SK-N-SH (cell line): ENCODE results near the gene TTC31. TPM values are rescaled to one million over a fixed set of nuclear protein-coding genes. Genes with fewer than 3 reads are reported as not detected.

Experiments
- CTCF ChIA-PET: fragments of 300-600, 350-600 bp; formaldehyde crosslinking; extraction: SDS; loops from one replicate; lab custom pipeline; 2021; lab: Yijun Ruan, JAX
- POLR2A ChIA-PET: fragments of 350-600 bp; sonication (Branson Sonifier 250); formaldehyde crosslinking; extraction: SDS; loops from one replicate; lab custom pipeline; 2020; ENCODE audit warnings: antibody characterized with exemption, inconsistent platforms; lab: Yijun Ruan, JAX
- DNase-seq: peaks from one replicate; pipeline ENCODE4 v3.0.0; 2012
- H2AFZ ChIP-seq: fragments of 200-600 bp; sonication (generic); 2 replicates; pipeline ENCODE4 v1.8.1; 2016; ENCODE audit warnings: antibody characterized with exemption, mild to moderate bottlenecking, low read depth
- H3F3A ChIP-seq: fragments of 200-600 bp; sonication (generic); replicated peaks from 2 replicates; pipeline ENCODE3; 2016; ENCODE audit warnings: antibody characterized with exemption, mild to moderate bottlenecking; ENCODE audit not compliant: insufficient read depth
- H3K27ac ChIP-seq, 2 experiments: fragments of 200-500 bp in 1 of 2; fragments of 200-600 bp in 1 of 2; sonication (Bioruptor generic) in 1 of 2; sonication (generic), shearing (Covaris generic) in 1 of 2; 2 replicates each; pipeline versions ENCODE4 v1.5.1 to v1.6.1; 2014 to 2016; ENCODE audit warnings: low read depth in 2 of 2, inconsistent platforms in 1 of 2, low read length in 1 of 2, mild to moderate bottlenecking in 1 of 2, mixed read lengths in 1 of 2
- H3K27me3 ChIP-seq: fragments of 200-600 bp; sonication (generic), shearing (Covaris generic); 2 replicates; pipeline ENCODE4 v1.6.1; 2016; ENCODE audit warnings: mixed run types; ENCODE audit not compliant: insufficient read depth
- H3K36me3 ChIP-seq, 2 experiments: fragments of 200-500 bp in 1 of 2; fragments of 200-600 bp in 1 of 2; sonication (Bioruptor generic) in 1 of 2; sonication (generic) in 1 of 2; replicated peaks in 1 of 2; 2 replicates each; pipeline versions ENCODE3 to v1.5.1; 2014 to 2016; ENCODE audit warnings: low read length in 1 of 2, mild to moderate bottlenecking in 1 of 2; ENCODE audit not compliant: insufficient read depth in 2 of 2, control insufficient read depth in 1 of 2
- H3K4me1 ChIP-seq, 2 experiments: fragments of 200-500 bp in 1 of 2; fragments of 200-600 bp in 1 of 2; sonication (Bioruptor generic) in 1 of 2; sonication (generic), shearing (Covaris generic) in 1 of 2; 2 replicates each; pipeline versions ENCODE4 v1.5.1 to v1.6.1; 2014 to 2016; ENCODE audit warnings: low read depth in 1 of 2, low read length in 1 of 2, mixed run types in 1 of 2; ENCODE audit not compliant: insufficient read depth in 2 of 2, control insufficient read depth in 1 of 2
- H3K4me2 ChIP-seq: fragments of 200-600 bp; sonication (generic), shearing (Covaris generic); 2 replicates; pipeline ENCODE4 v1.6.1; 2017; ENCODE audit warnings: mixed run types
- H3K4me3 ChIP-seq, 2 experiments: fragments of 200-500 bp in 1 of 2; fragments of 200-600 bp in 1 of 2; sonication (Bioruptor generic) in 1 of 2; sonication (generic), shearing (Covaris generic) in 1 of 2; 2 replicates each; pipeline versions ENCODE4 v1.5.1 to v1.8.1; 2014 to 2016; ENCODE audit warnings: low read depth in 2 of 2, inconsistent platforms in 1 of 2, low read length in 1 of 2, mild to moderate bottlenecking in 1 of 2, mixed read lengths in 1 of 2, moderate library complexity in 1 of 2
- H3K79me2 ChIP-seq: fragments of 200-600 bp; sonication (generic); 2 replicates; pipeline ENCODE4 v1.8.1; 2017; ENCODE audit warnings: mild to moderate bottlenecking; ENCODE audit not compliant: insufficient read depth
- H3K9ac ChIP-seq: fragments of 200-600 bp; sonication (generic); 2 replicates; pipeline ENCODE4 v1.6.1; 2017; ENCODE audit warnings: mixed run types
- H3K9me2 ChIP-seq: fragments of 200-600 bp; sonication (generic); 2 replicates; pipeline ENCODE4 v1.6.1; 2017; ENCODE audit warnings: mixed run types
- H3K9me3 ChIP-seq: fragments of 200-600 bp; sonication (generic); 2 replicates; pipeline ENCODE4 v1.6.1; 2017; ENCODE audit warnings: mixed run types, mild to moderate bottlenecking, moderate library complexity
- H4K20me1 ChIP-seq: fragments of 200-600 bp; sonication (generic); 2 replicates; pipeline ENCODE4 v1.6.1; 2017; ENCODE audit warnings: mild to moderate bottlenecking, mixed run types; ENCODE audit not compliant: insufficient read depth
- CHD2 ChIP-seq: fragments of 150-350 bp; IDR thresholded peaks from 2 replicates; pipeline ENCODE4 v1.6.1; 2018; ENCODE audit warnings: low read length; ENCODE audit not compliant: partially characterized antibody
- EP300 ChIP-seq, 2 experiments: IDR thresholded peaks; 2 replicates each; pipeline versions ENCODE4 v1.4.0 to v1.6.1; 2012; ENCODE audit warnings: borderline replicate concordance in 1 of 2, low read depth in 1 of 2, low read length in 1 of 2
- FOXM1 ChIP-seq: IDR thresholded peaks from 2 replicates; pipeline ENCODE4 v1.4.0; 2012; ENCODE audit warnings: low read depth, mild to moderate bottlenecking
- GABPA ChIP-seq: IDR thresholded peaks from 2 replicates; pipeline ENCODE4 v1.4.0; 2012; ENCODE audit warnings: low read depth, mild to moderate bottlenecking
- GATA2 ChIP-seq: sonication (generic); formaldehyde crosslinking; IDR thresholded peaks from 2 replicates; pipeline ENCODE4 v1.5.0; 2020; ENCODE audit warnings: mild to moderate bottlenecking, missing genetic modification reagents
- JUND ChIP-seq: IDR thresholded peaks from 2 replicates; pipeline ENCODE4 v1.4.0; 2012
- MEF2A ChIP-seq: IDR thresholded peaks from 2 replicates; pipeline ENCODE4 v1.4.0; 2012; ENCODE audit warnings: low read depth, borderline replicate concordance
- MXI1 ChIP-seq: IDR thresholded peaks from 2 replicates; pipeline ENCODE4 v1.6.1; 2012; ENCODE audit warnings: mild to moderate bottlenecking, low read depth, low read length, improper control_type of control experiment
- POLR2AphosphoS5 ChIP-seq: IDR thresholded peaks from 2 replicates; pipeline ENCODE4 v1.6.1; 2012; ENCODE audit warnings: low read depth, low read length
- RAD21 ChIP-seq: IDR thresholded peaks from 2 replicates; pipeline ENCODE4 v1.6.1; 2012; ENCODE audit warnings: mild to moderate bottlenecking, low read length
- RCOR1 ChIP-seq: fragments of 150-350 bp; IDR thresholded peaks from 2 replicates; pipeline ENCODE4 v1.6.1; 2017; ENCODE audit warnings: antibody characterized with exemption, low read length
- SIN3A ChIP-seq: IDR thresholded peaks from 2 replicates; pipeline ENCODE4 v1.6.1; 2012; ENCODE audit warnings: low read depth, mild to moderate bottlenecking, low read length, moderate library complexity, borderline replicate concordance
- SMC3 ChIP-seq: IDR thresholded peaks from 2 replicates; pipeline ENCODE4 v1.6.1; 2012; ENCODE audit warnings: low read depth, low read length, improper control_type of control experiment
- TAF1 ChIP-seq: IDR thresholded peaks from 2 replicates; pipeline ENCODE4 v1.6.1; 2012; ENCODE audit warnings: low read depth, mild to moderate bottlenecking, low read length, moderate library complexity, borderline replicate concordance
- TCF12 ChIP-seq: IDR thresholded peaks from 2 replicates; pipeline ENCODE4 v1.4.0; 2012
- WGBS: methylation state at CpG from one replicate; pipeline ENCODE4 v1.1.6; 2017; ENCODE audit warnings: low lambda C conversion rate; 5-methylcytosine and 5-hydroxymethylcytosine counted together
- polyA plus RNA-seq, 3 experiments: library from polyadenylated mRNA; depleted of rRNA; stranded (reverse); fragments of >200 nt; gene quantifications; 2 replicates each; pipeline ENCODE4 v1.2.3, GENCODE V29; 2012
- TF ChIP-seq, protein P1 (sequence below): IDR thresholded peaks from 2 replicates; pipeline ENCODE4 v1.6.1; 2012; ENCODE audit warnings: mild to moderate bottlenecking, low read depth, low read length, moderate library complexity
- TF ChIP-seq, protein P2 (sequence below): IDR thresholded peaks from 2 replicates; pipeline ENCODE4 v1.4.0; 2012; ENCODE audit warnings: low read depth, borderline replicate concordance
- TF ChIP-seq, protein P3 (sequence below): fragments of 150-350 bp; IDR thresholded peaks from 2 replicates; pipeline ENCODE4 v1.6.1; 2016; ENCODE audit warnings: mild to moderate bottlenecking, low read depth, low read length
- TF ChIP-seq, protein P4 (sequence below): fragments of 200-600 bp; sonication (generic); IDR thresholded peaks from 2 replicates; pipeline ENCODE4 v1.6.1; 2017; ENCODE audit warnings: antibody characterized with exemption, mild to moderate bottlenecking, moderate library complexity

TTC31 gene
- polyA plus RNA-seq, 1 of the 3 experiments (the other 2 are of a cell fraction), result 27.9 TPM

DNA sequence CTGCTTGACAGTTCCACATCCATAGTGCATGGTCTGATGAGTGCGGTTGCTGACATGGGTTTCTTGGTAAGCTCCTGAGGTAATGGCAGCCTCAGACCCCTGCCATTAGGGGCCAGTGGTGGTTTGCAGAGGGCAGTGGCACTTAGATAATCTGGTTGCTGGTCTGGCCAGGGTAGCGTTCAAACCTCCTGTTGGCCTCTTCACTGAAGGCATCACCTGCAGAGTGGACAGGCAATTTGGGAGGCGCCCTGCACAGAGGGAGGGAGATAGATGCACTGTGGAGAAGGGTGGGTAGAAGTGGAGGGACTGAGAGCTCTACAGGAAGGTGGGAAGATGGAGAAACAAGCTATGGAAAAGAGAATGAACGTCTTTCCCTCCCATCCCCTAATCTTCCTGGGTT is 50.6 kb downstream of the TTC31 start (continued):
- no peak for TF ChIP-seq RAD21
- TF ChIP-seq RCOR1, result no peak
- TF ChIP-seq SIN3A, result no peak
- TF ChIP-seq, all 33 proteins: peak for 0

DNA sequence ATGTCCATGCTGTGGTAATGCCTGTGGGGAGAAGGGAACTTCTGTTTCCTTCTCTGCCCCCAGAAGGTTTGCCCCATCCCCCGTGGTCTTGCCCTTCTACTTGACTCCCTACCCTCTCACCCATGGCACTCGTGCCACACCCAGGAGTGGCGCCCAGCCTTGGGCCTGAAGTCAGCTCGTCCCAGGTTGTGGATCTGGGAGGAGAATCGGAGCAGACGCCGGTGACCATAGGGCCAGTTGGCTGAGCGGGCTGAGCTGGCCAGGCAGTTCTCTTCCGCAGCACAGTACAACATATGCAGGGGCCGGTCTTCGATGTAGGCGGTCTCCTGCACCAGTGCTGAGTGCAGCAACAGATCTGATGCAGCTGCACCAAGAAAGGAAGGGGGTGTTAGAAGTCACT is 51.5 kb downstream of the TTC31 start:
- Histone ChIP-seq H3K79me2 (peaks cover 23% of the 10 kb centered on the region), H3K27me3 (no peaks in the 10 kb centered on the region), H3K4me1 (peaks cover 8 to 12% of the 10 kb centered on the region in 2 experiments; a peak in 3 of 4 replicates), H3K4me3 (no peak overlapping the region), H3K9ac (no peak overlapping the region), H2AFZ (no peak overlapping the region), H3K27ac (no peak overlapping the region; a peak in 1 of 4 replicates), H3F3A (peaks cover 18% of the 10 kb centered on the region), H3K9me2 (no peaks in the 10 kb centered on the region), H3K4me2 (no peak overlapping the region), H4K20me1 (no peaks in the 10 kb centered on the region), H3K36me3 (peaks cover 10 to 25% of the 10 kb centered on the region in 2 experiments), H3K9me3 (no peaks in the 10 kb centered on the region)
- 96% methylated on average over 3 of the region's 12 CpGs for WGBS
- DNase-seq, result no peak
- TF ChIP-seq POLR2AphosphoS5 (peak; percentile 34; the same call in 1 of the 2 replicates), JUND (no peak)
- CTCF ChIA-PET, result interaction anchor here (4.0 to 7.8 kb wide), 3 partner anchors 11 to 54 kb away, joined by 26 to 102 read pairs (median 71); partner anchors contain the start of genes CCDC142 and TTC31
- POLR2A ChIA-PET, result no interaction called here

DNA sequence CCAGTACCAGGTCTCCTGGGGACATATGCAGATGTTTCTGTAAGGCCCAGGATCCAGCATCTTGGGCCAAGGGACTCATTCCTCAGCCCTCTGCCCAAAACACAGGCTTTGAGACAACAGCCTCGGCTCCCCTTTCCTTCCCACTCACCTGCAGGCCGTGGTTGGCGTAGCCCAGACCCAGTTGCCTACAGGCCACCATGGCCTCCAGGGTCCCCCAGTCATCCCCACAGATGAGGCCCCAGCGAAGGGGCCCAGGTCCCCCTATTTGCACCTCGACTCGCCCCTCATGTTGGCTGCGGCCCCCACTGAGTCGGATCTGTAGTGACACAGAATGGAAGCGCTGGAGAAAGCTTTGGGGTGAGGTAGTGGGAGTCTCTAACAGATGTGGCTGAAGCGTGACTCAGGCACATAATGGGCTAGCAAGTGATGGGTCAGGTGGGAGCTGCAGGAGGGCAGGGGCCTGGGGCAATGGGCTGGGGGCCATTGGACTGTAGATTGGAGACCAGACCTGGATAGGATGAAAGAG is 52.6 kb downstream of the TTC31 start:
- Histone ChIP-seq H3K9me3 (no peaks in the 10 kb centered on the region), H3K9me2 (no peaks in the 10 kb centered on the region), H3K9ac (no peak overlapping the region), H3K4me1 (peaks cover 8 to 12% of the 10 kb centered on the region in 2 experiments; a peak in 3 of 4 replicates), H3K4me3 (no peak overlapping the region), H3K79me2 (peaks cover 14% of the 10 kb centered on the region), H3K27ac (no peak overlapping the region), H3K36me3 (peaks cover 10 to 25% of the 10 kb centered on the region in 2 experiments), H3F3A (peaks cover 18% of the 10 kb centered on the region), H3K4me2 (no peak overlapping the region), H3K27me3 (no peaks in the 10 kb centered on the region), H4K20me1 (no peaks in the 10 kb centered on the region), H2AFZ (no peak overlapping the region)
- no peak for DNase-seq
- ChIA-PET CTCF (interaction anchor here (2.1 to 7.8 kb wide), 3 partner anchors 29 to 53 kb away, joined by 7 to 102 read pairs (median 71); partner anchors contain the start of genes CCDC142, PCGF1 and TTC31), POLR2A (interaction anchor here (0.7 kb wide), 1 partner anchor 9 kb away, joined by 3 read pairs; no protein-coding TSS in a partner anchor)
- 88% methylated on average over 8 of the region's 10 CpGs for WGBS
- TF ChIP-seq MEF2A (no peak), FOXM1 (no peak), GABPA (no peak), SIN3A (no peak), GATA2 (CRISPR knock-in tag) (no peak), MXI1 (no peak), TCF12 (no peak), CHD2 (no peak), EP300 (IDR thresholded peaks at IDR 0.05; ENCODE audit: borderline replicate concordance in 1 of 2, low read depth in 1 of 2, low read length in 1 of 2) (no peak), TAF1 (no peak), SMC3 (no peak)
- TF ChIP-seq, protein P1, sequence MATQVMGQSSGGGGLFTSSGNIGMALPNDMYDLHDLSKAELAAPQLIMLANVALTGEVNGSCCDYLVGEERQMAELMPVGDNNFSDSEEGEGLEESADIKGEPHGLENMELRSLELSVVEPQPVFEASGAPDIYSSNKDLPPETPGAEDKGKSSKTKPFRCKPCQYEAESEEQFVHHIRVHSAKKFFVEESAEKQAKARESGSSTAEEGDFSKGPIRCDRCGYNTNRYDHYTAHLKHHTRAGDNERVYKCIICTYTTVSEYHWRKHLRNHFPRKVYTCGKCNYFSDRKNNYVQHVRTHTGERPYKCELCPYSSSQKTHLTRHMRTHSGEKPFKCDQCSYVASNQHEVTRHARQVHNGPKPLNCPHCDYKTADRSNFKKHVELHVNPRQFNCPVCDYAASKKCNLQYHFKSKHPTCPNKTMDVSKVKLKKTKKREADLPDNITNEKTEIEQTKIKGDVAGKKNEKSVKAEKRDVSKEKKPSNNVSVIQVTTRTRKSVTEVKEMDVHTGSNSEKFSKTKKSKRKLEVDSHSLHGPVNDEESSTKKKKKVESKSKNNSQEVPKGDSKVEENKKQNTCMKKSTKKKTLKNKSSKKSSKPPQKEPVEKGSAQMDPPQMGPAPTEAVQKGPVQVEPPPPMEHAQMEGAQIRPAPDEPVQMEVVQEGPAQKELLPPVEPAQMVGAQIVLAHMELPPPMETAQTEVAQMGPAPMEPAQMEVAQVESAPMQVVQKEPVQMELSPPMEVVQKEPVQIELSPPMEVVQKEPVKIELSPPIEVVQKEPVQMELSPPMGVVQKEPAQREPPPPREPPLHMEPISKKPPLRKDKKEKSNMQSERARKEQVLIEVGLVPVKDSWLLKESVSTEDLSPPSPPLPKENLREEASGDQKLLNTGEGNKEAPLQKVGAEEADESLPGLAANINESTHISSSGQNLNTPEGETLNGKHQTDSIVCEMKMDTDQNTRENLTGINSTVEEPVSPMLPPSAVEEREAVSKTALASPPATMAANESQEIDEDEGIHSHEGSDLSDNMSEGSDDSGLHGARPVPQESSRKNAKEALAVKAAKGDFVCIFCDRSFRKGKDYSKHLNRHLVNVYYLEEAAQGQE, result no peak
- TF ChIP-seq, protein P2, sequence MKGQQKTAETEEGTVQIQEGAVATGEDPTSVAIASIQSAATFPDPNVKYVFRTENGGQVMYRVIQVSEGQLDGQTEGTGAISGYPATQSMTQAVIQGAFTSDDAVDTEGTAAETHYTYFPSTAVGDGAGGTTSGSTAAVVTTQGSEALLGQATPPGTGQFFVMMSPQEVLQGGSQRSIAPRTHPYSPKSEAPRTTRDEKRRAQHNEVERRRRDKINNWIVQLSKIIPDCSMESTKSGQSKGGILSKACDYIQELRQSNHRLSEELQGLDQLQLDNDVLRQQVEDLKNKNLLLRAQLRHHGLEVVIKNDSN, result no peak
- TF ChIP-seq, protein P3, sequence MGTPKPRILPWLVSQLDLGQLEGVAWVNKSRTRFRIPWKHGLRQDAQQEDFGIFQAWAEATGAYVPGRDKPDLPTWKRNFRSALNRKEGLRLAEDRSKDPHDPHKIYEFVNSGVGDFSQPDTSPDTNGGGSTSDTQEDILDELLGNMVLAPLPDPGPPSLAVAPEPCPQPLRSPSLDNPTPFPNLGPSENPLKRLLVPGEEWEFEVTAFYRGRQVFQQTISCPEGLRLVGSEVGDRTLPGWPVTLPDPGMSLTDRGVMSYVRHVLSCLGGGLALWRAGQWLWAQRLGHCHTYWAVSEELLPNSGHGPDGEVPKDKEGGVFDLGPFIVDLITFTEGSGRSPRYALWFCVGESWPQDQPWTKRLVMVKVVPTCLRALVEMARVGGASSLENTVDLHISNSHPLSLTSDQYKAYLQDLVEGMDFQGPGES, result no peak
- TF ChIP-seq, protein P4, sequence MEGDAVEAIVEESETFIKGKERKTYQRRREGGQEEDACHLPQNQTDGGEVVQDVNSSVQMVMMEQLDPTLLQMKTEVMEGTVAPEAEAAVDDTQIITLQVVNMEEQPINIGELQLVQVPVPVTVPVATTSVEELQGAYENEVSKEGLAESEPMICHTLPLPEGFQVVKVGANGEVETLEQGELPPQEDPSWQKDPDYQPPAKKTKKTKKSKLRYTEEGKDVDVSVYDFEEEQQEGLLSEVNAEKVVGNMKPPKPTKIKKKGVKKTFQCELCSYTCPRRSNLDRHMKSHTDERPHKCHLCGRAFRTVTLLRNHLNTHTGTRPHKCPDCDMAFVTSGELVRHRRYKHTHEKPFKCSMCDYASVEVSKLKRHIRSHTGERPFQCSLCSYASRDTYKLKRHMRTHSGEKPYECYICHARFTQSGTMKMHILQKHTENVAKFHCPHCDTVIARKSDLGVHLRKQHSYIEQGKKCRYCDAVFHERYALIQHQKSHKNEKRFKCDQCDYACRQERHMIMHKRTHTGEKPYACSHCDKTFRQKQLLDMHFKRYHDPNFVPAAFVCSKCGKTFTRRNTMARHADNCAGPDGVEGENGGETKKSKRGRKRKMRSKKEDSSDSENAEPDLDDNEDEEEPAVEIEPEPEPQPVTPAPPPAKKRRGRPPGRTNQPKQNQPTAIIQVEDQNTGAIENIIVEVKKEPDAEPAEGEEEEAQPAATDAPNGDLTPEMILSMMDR, result no peak
